HCT116 (cell line): ENCODE measurements around the gene BRSK2. TPM values are rescaled to one million over a fixed set of nuclear protein-coding genes. Genes with fewer than 3 reads are reported as not detected.
"Not testable (repeated sequence)": the region's sequence is repeated elsewhere in the genome, so short reads cannot be mapped to it uniquely, and the experiment has no call there.

ENCODE experiments used
- ATAC-seq: fragments of 200-7000 bp; cut with Tn5 transposase; 2 replicates; pipeline ENCODE4 v1.9.1; 2020; ENCODE audit warnings: mild to moderate bottlenecking, moderate library complexity
- BruUV-seq: library from RNA; stranded (reverse); fragments of 400-500 nt; replicated peaks from 2 replicates; lab custom pipeline; 2021; lab: Mats Ljungman, UMichigan
- CTCF ChIA-PET: fragments of 300-600 bp; sonication (Branson Sonifier 250); formaldehyde crosslinking; loops from one replicate; lab custom pipeline; 2021; ENCODE audit warnings: antibody characterized with exemption; lab: Charles Lee
- POLR2A ChIA-PET: fragments of 300-600, 350-600 bp; sonication (Branson Sonifier 250); formaldehyde crosslinking; loops from one replicate; lab custom pipeline; 2021; ENCODE audit warnings: antibody characterized with exemption; lab: Charles Lee
- RAD21 ChIA-PET, 2 experiments: fragments of 300-600 bp; sonication (Branson Sonifier 250); formaldehyde crosslinking; loops; one replicate each; lab custom pipeline; 2023; ENCODE audit warnings: low total read pairs in 2 of 2; ENCODE audit not compliant: uncharacterized antibody in 2 of 2, unreplicated experiment in 2 of 2, low non-redundant PET in 1 of 2; lab: Charles Lee
- DNase-seq: peaks from one replicate; pipeline ENCODE4 v3.0.0-alpha.2; 2010; ENCODE audit warnings: low read depth, low spot score
- H2AFZ ChIP-seq: fragments of 200-600 bp; shearing (Covaris generic), sonication (generic); 2 replicates; pipeline ENCODE4 v1.6.1; 2017; ENCODE audit warnings: low read depth, mixed run types, mixed read lengths, antibody characterized with exemption, low read length; ENCODE audit not compliant: poor library complexity, severe bottlenecking
- H3K27ac ChIP-seq: 2 replicates; pipeline ENCODE4 v1.5.1; 2012; ENCODE audit warnings: low read depth, low read length
- H3K27me3 ChIP-seq: fragments of 200-600 bp; sonication (generic); 2 replicates; pipeline ENCODE4 v1.6.1; 2016; ENCODE audit warnings: mixed run types, low read length, mixed read lengths; ENCODE audit not compliant: insufficient read depth
- H3K36me3 ChIP-seq, 2 experiments: fragments of 200-500 bp in 1 of 2; fragments of 200-600 bp in 1 of 2; sonication (Bioruptor generic) in 1 of 2; sonication (generic) in 1 of 2; 2 replicates each; pipeline versions ENCODE4 v1.5.1 to v1.6.1; 2014 to 2016; ENCODE audit warnings: low read length in 2 of 2, inconsistent platforms in 1 of 2, mixed read lengths in 1 of 2, mixed run types in 1 of 2; ENCODE audit not compliant: insufficient read depth in 2 of 2, control insufficient read depth in 1 of 2
- H3K4me1 ChIP-seq, 2 experiments: fragments of 200-600 bp in 1 of 2; sonication (generic) in 1 of 2; 2 replicates each; pipeline versions ENCODE4 v1.5.1 to v1.6.1; 2012 to 2017; ENCODE audit warnings: low read length in 2 of 2, inconsistent platforms in 1 of 2, mild to moderate bottlenecking in 1 of 2, mixed read lengths in 1 of 2, mixed run types in 1 of 2, moderate library complexity in 1 of 2; ENCODE audit not compliant: insufficient read depth in 2 of 2, control insufficient read depth in 1 of 2
- H3K4me2 ChIP-seq: fragments of 200-600 bp; sonication (generic); 2 replicates; pipeline ENCODE4 v1.6.1; 2017; ENCODE audit warnings: mixed run types, low read length, mixed read lengths
- H3K4me3 ChIP-seq, 2 experiments: fragments of 200-600 bp in 1 of 2; sonication (generic) in 1 of 2; replicated peaks in 1 of 2; 2 replicates each; pipeline ENCODE4 v1.5.1; 2011 to 2016; ENCODE audit warnings: low read length in 2 of 2, control low read depth in 1 of 2, low read depth in 1 of 2, mild to moderate bottlenecking in 1 of 2, mixed read lengths in 1 of 2, mixed run types in 1 of 2
- H3K79me2 ChIP-seq: fragments of 200-600 bp; sonication (generic); 2 replicates; pipeline ENCODE4 v1.6.1; 2017; ENCODE audit warnings: mild to moderate bottlenecking, mixed run types, low read length, moderate library complexity, mixed read lengths; ENCODE audit not compliant: insufficient read depth
- H3K9ac ChIP-seq: fragments of 200-600 bp; sonication (generic); 2 replicates; pipeline ENCODE4 v1.6.1; 2016; ENCODE audit warnings: low read length, mixed read lengths
- H3K9me2 ChIP-seq: fragments of 200-600 bp; sonication (generic), shearing (Covaris generic); 2 replicates; pipeline ENCODE4 v1.6.1; 2017; ENCODE audit warnings: mixed run types, mild to moderate bottlenecking, moderate library complexity; ENCODE audit not compliant: insufficient read depth
- H3K9me3 ChIP-seq, 2 experiments: fragments of 200-500 bp in 1 of 2; fragments of 200-600 bp in 1 of 2; sonication (Bioruptor generic) in 1 of 2; sonication (generic) in 1 of 2; 2 replicates each; pipeline ENCODE4 v1.6.1; 2014 to 2017; ENCODE audit warnings: low read length in 2 of 2, mixed read lengths in 2 of 2, inconsistent platforms in 1 of 2, low read depth in 1 of 2, mild to moderate bottlenecking in 1 of 2, mixed run types in 1 of 2, moderate library complexity in 1 of 2; ENCODE audit not compliant: control insufficient read depth in 1 of 2, insufficient read depth in 1 of 2
- H4K20me1 ChIP-seq: fragments of 200-600 bp; sonication (generic), shearing (Covaris generic); 2 replicates; pipeline ENCODE4 v1.6.1; 2017; ENCODE audit warnings: mixed run types, mild to moderate bottlenecking, moderate library complexity; ENCODE audit not compliant: insufficient read depth
- CEBPB ChIP-seq: IDR thresholded peaks from 2 replicates; pipeline ENCODE4 v1.6.1; 2012; ENCODE audit warnings: low read depth
- CTCF ChIP-seq, 3 experiments: fragments of 200-600 bp in 1 of 3; sonication (generic) in 1 of 3; IDR thresholded peaks in 2 of 3; conservative IDR thresholded peaks in 1 of 3; 2 replicates each; pipeline ENCODE4 v1.5.1; 2012 to 2017; ENCODE audit warnings: low read depth in 2 of 3, low read length in 2 of 3, antibody characterized with exemption in 1 of 3, borderline replicate concordance in 1 of 3, control low read depth in 1 of 3, mild to moderate bottlenecking in 1 of 3, mixed read lengths in 1 of 3, mixed run types in 1 of 3, moderate library complexity in 1 of 3; ENCODE audit not compliant: insufficient read depth in 1 of 3
- EZH2phosphoT487 ChIP-seq: fragments of 200-600 bp; IDR thresholded peaks from 2 replicates; pipeline ENCODE4 v1.6.1; 2018; ENCODE audit warnings: antibody characterized with exemption, borderline replicate concordance
- JUND ChIP-seq: IDR thresholded peaks from 2 replicates; pipeline ENCODE4 v1.6.1; 2012
- POLR2A ChIP-seq: IDR thresholded peaks from 2 replicates; pipeline ENCODE4 v1.7.0; 2011; ENCODE audit warnings: borderline replicate concordance; ENCODE audit not compliant: insufficient read depth, insufficient read length; ENCODE audit errors: extremely low read depth
- RAD21 ChIP-seq: IDR thresholded peaks from 2 replicates; pipeline ENCODE4 v1.6.1; 2012; ENCODE audit warnings: low read depth, mild to moderate bottlenecking
- REST ChIP-seq: IDR thresholded peaks from 2 replicates; pipeline ENCODE4 v1.6.1; 2012; ENCODE audit warnings: low read depth
- SIN3A ChIP-seq: IDR thresholded peaks from 2 replicates; pipeline ENCODE4 v1.6.1; 2012; ENCODE audit warnings: low read depth
- SP1 ChIP-seq: IDR thresholded peaks from 2 replicates; pipeline ENCODE4 v1.6.1; 2012; ENCODE audit warnings: low read depth
- intact Hi-C: fragments of 100-400 bp; cut with micrococcal nuclease; formaldehyde crosslinking; loops from 2 replicates; pipeline ENCODE4 v1.10.0; 2022
- total RNA-seq: library from RNA; stranded (reverse); gene quantifications from one replicate; pipeline ENCODE4 v1.2.1, GENCODE V29; 2021; ENCODE audit not compliant: unreplicated experiment

BRSK2 gene
- total RNA-seq, 1 experiment from 2014 or later = 14.0 TPM

DNA sequence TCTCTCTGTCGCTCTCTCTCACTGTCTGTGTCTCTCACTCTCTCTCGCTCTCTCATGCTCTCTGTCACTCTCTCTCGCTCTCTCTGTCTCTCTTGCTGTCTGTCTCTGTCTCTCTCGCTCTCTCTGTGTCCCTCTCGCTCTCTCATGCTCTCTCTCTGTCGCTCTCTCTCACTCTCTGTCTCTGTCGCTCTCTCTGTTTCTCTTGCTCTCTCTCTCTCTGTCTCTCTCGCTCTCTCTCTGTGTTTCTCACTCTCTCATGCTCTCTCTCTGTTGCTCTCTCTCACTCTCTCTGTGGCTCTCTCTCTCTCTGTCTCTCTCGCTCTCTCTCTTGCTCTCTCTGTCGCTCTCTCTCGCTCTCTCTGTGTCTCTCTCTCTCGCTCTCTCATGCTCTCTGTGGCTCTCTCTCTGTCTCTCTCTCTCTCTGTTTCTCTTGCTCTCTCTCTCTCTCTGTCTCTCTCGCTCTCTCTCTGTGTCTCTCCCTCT, 33.2 kb upstream of the BRSK2 start:
- H4K20me1 ChIP-seq = no peaks in the 10 kb centered on the region
- no peak overlapping the region for H3K27ac ChIP-seq
- DNase-seq (no peak), ATAC-seq (no peak)
- H3K9ac ChIP-seq = no peak overlapping the region
- ChIA-PET CTCF (no interaction called here), POLR2A (no interaction called here), RAD21 (no interaction called here)
- no peaks in the 10 kb centered on the region for H3K4me1 ChIP-seq
- no peaks in the 10 kb centered on the region for H3K9me2 ChIP-seq
- H3K4me3 ChIP-seq = no peak overlapping the region
- no peak overlapping the region for H2AFZ ChIP-seq
- no peak overlapping the region for H3K4me2 ChIP-seq
- H3K36me3 ChIP-seq = no peaks in the 10 kb centered on the region
- TF ChIP-seq SP1 = no peak
- no TSS peak for BruUV-seq
- H3K9me3 ChIP-seq = no peaks in the 10 kb centered on the region
- H3K27me3 ChIP-seq = no peaks in the 10 kb centered on the region
- no peaks in the 10 kb centered on the region for H3K79me2 ChIP-seq
- intact Hi-C loops = no loop called here

DNA sequence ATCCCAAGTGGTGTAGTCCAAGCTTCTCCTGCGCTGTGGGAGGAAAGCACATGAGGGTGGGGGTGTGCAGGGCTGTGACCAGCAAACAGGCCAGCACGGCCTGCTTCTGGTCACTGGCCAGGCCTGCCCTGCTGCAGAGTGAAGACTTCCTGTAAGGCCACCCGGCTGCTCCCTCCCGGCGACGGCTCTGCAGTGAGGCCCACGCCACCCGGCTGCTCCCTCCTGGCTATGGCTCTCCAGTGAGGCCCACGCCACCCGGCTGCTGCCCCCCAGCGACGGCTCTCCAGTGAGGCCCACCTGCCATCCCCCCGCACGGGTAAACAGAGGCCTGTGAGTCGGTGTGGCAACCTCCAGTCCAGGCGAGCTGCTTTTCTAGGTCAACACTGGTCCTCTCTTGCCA, 31.4 kb upstream of the BRSK2 start:
- Histone ChIP-seq H2AFZ (no peak overlapping the region), H3K9me3 (no peaks in the 10 kb centered on the region), H3K9ac (no peak overlapping the region), H3K4me1 (no peaks in the 10 kb centered on the region), H3K27me3 (no peaks in the 10 kb centered on the region), H4K20me1 (no peaks in the 10 kb centered on the region), H3K9me2 (no peaks in the 10 kb centered on the region), H3K36me3 (no peaks in the 10 kb centered on the region), H3K4me2 (no peak overlapping the region), H3K79me2 (no peaks in the 10 kb centered on the region), H3K4me3 (no peak overlapping the region), H3K27ac (no peak overlapping the region)
- CTCF ChIA-PET = no interaction called here
- POLR2A ChIA-PET = no interaction called here
- DNase-seq (no peak), ATAC-seq (no peak)
- no TSS peak for BruUV-seq
- no peak for TF ChIP-seq POLR2A
- no peak for TF ChIP-seq RAD21
- TF ChIP-seq EZH2phosphoT487 = no peak
- TF ChIP-seq SP1 = no peak
- no peak for TF ChIP-seq JUND
- TF ChIP-seq CTCF (IDR thresholded peaks at IDR 0.05 in 2 of 3, conservative IDR thresholded peaks at IDR 0.05 in 1 of 3; ENCODE audit: borderline replicate concordance in 1 of 3, insufficient read depth in 1 of 3, low read depth in 2 of 3, low read length in 2 of 3) = no peak
- TF ChIP-seq SIN3A = no peak
- no peak for TF ChIP-seq REST
- no peak for TF ChIP-seq CEBPB
- RAD21 ChIA-PET = no interaction called here
- intact Hi-C loops = no loop called here

GRCh38 chr11:1358931-1359330, 30.8 kb upstream of the BRSK2 start:
- H3K4me2 ChIP-seq, H4K20me1 ChIP-seq, CTCF ChIA-PET, H3K4me1 ChIP-seq, H3K79me2 ChIP-seq, H3K36me3 ChIP-seq, H3K27me3 ChIP-seq, ATAC-seq, H2AFZ ChIP-seq, H3K27ac ChIP-seq, DNase-seq, H3K9ac ChIP-seq, intact Hi-C loops, BruUV-seq, H3K9me2 ChIP-seq, RAD21 ChIA-PET, H3K9me3 ChIP-seq, H3K4me3 ChIP-seq, POLR2A ChIA-PET: not testable (repeated sequence)
